Measurements from ENCODE around the gene RS1.

Gene RS1

GRCh38 chrX:18613930-18614639 lies 57.8 kb downstream of the RS1 start:
- DNase-seq (ENCODE audit: low read depth, low spot score) = no peak
- H3K27ac ChIP-seq = no peak overlapping the region

- no peak for DNase-seq (ENCODE audit: low read depth, low spot score)
- H3K27ac ChIP-seq = no peak overlapping the region
These were observed 63.9 kb downstream of the RS1 start for GRCh38 chrX:18607966-18608365.

- no peak for DNase-seq (ENCODE audit: low read depth, low spot score)
- no peak overlapping the region for H3K27ac ChIP-seq
These were observed 73.5 kb downstream of the RS1 start for GRCh38 chrX:18598413-18598812.

GRCh38 chrX:18596096-18596495 lies 75.8 kb downstream of the RS1 start:
- DNase-seq (ENCODE audit: low read depth, low spot score) = no peak
- no peak overlapping the region for H3K27ac ChIP-seq

DNA sequence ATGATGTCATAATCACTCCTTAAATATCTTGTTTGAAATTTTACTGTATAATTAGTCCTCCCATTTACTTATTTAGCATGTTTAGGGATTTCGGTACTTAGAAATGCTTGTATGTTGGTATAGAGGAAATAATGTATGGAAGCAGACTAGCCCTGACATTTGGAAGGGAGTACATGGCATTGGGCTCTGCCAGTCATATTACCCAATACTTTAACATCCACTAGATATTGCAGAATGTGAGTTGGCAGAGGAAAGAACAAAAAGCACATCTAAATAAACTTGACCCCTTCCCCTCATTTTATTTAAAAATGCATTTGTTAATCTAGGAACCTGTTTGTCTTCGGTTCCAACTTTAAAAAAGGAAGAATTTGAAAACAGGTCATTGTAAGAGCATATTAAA lies 77.8 kb downstream of the RS1 start:
- DNase-seq (ENCODE audit: low read depth, low spot score) = no peak
- no peak overlapping the region for H3K27ac ChIP-seq

DNA sequence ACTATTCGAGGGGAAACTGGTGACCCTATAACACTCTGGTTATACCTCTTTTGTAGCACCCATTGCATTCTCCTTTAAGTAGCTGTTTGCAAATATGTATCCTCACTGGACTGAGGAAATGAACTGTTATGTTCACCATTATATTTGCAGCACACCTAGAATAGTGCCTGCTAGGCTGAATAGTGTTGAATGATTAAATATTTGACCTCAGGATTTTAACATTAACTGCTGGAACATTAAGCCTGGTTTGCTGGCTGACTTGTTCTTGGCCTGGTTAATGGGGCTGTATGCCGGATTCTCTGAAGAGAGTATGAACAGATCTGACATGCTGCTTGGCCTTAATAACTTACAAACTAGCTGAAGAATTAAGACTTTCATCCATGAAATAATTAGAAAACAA lies 80.1 kb downstream of the RS1 start:
- DNase-seq (ENCODE audit: low read depth, low spot score) = no peak
- no peak overlapping the region for H3K27ac ChIP-seq

Data from epithelial cell of prostate (primary cell).